NCI-H2081 (cell line): Measurements from ENCODE around the gene ZNF148.
A peak's percentile ranks its signal among the peaks of the same experiment; 100 is the strongest.

Source experiments
- DNase-seq, 2 experiments: peaks; one replicate each; lab custom pipeline; 2025; lab: John Stamatoyannopoulos, UW

The ZNF148 gene

DNA sequence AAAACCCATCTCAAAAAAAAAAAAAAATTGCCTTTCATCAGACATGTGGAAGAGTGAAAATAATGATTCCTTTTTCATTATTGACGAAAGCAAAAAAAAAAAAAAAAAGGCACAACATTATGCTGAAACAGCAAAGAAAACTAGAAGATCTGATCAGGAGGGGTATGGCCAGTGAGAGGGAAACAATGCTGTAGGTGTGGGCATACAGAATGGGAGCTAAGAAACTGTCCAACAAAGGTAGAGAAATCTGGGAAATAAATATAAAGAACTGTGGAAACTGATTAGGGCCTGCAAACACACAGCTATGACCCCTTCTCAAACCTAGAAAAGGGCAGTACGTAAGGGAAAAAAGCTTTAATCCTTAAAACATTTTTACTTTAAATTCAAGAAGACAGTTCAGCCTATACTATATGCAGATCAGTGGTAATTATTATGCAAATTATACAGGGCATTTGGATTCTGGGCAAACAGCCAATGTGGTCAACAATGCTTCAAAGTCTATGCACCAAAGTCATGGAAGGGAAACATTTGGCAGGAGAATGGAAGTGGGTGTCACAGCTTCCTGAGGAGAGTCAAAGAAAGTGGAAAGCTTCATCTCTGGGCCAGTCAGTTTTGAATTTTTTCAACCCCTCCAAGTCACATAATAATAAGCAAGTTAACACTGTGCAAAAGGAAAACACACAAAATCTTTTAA lies 94.3 kb downstream of the ZNF148 start:
- DNase-seq: peak; percentile 72 to 92

DNA sequence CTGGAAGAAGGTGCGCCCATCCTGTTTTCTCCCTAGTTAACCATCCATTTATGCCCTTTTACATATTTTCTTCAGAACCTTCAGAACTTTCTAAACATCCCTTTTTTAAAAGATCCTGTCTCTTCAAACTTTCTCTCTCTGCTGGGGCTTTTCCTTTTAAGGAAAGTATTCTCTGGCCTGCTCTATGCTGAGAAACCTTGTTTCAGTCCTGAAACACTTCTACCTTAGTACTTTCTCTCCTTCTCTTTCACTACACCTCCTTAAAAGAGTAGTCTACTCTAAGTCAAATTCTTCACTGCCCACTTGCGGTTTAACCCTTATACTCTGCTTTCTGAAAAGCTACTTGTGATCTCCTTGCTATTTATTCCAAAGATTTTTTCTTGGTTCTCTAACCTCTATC lies 97.0 kb downstream of the ZNF148 start:
- no peak for DNase-seq

DNA sequence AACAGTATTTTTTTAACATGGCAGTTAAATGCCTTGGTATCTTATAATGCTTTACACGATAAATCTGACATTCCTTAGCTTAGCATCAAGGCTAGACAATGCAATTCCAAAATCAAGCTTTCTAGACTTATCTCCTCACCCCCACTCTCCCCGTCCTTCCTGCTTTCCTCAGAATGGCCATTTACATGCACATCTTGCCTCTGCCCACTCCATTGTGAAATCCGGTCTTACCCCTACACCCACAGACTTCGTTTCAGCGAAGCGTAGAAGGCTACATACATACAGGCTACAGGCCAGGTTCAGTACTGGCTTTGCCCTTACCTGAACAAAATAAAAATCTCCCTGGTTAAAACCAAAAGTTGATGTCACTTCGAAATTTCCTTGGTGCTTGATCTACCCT lies 104.0 kb downstream of the ZNF148 start:
- no peak for DNase-seq

DNA sequence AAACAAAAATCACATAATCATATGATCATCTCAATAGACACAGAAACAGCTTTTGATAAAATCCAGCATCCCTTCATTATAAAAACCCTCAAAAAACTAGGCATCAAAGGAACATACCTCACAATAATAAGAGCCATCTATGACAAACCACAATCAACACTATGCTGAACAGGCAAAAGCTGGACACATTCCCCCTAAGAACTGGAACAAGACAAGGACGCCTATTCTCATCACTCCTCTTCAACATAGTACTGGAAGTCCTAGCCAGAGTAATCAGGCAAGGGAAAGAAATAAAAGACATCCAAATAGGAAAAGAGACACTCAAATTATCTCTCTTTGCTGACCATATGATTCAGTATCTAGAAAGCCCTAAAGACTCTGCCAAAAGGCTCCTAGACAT lies 107.7 kb downstream of the ZNF148 start:
- DNase-seq: no peak

DNA sequence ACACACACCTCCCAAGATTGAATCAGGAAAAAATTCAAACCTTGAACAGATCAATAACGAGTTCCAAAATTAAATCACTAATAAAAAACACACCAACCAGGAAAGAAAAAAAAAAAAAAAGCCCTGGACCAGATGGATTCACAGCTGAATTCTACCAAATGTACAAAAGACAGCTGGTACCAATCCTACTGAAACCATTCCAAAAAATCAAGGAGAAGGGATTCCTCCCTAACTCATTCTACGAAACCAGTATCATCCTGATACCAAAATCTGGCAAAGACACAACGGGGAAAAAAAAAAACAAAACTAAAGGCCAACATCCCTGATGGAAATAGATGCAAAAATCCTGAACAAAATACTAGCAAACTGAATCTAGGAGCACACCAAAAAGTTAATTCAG lies 108.2 kb downstream of the ZNF148 start:
- DNase-seq: no peak

DNA sequence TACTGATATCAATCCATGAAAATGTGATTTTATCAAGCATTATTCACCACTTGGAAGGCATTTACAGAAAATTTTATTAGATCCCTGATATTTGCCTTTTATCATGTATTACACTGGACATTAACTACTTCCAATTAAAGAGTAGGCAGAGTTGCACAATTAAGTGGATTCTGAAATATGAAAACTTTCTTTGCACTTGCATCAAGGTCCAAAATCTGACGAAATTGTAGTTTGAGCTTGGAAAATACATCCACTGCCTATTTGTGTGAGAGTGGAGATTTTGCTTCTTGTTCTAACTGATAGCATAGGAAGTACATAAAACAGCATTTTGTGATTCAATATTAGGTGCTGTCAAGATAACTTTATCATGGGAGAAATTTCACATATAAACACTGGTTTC lies 113.0 kb downstream of the ZNF148 start:
- DNase-seq: no peak

DNA sequence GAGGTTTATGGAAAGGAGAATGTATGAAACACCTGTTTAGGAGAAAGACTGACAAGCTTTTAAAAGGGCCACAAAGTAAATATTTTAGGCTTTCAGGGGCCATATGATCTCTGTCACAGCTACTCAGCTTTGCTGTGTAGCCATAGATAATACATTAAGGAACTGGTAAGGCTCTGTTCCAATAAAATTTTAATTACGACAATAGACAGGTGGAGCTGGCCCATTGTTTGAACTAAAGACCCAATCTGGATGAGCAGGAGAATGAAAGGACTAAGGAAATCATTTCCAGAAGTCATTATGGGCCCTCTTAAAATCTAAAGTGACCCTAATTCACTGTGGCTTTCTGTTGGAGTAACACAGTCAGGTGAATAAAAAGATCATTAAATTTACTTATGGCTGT lies 114.1 kb downstream of the ZNF148 start:
- DNase-seq: peak; percentile 49 to 82

DNA sequence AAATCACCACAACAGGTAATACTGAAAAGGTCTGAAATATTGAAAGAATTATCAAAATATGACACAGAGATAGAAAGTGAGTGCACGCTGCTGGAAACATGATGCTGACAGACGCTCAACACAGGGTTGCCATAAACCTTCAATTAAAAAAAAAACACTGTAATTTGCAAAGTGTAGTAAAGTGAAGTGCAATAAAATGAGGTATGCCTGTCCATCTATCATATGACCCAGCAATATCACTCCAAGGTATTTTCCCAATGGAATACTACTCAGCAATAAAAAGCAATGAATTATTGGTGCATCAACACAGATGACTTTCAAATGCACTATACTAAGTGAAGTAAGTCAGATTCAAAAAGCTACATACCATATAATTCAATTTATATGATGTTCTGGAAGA lies 115.0 kb downstream of the ZNF148 start:
- DNase-seq: no peak

DNA sequence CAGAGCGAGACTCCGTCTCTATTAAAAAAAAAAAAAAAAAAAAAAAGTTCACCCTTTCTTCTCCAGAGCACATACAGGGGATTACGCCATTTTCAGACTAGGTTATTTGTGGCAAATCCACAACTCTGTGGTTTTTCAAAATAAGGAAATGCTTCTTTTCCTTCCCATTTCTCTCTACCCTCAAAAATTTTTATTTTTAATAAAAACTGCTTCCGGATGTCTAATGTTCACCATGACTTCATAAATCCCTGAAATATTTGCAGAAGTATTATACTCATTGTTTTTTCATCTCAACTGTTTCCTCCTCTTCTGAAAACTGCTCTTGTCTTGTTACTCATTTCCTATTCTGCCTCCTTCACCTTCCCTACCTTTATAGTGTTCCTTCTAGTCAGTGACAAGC lies 117.6 kb downstream of the ZNF148 start:
- DNase-seq: no peak

DNA sequence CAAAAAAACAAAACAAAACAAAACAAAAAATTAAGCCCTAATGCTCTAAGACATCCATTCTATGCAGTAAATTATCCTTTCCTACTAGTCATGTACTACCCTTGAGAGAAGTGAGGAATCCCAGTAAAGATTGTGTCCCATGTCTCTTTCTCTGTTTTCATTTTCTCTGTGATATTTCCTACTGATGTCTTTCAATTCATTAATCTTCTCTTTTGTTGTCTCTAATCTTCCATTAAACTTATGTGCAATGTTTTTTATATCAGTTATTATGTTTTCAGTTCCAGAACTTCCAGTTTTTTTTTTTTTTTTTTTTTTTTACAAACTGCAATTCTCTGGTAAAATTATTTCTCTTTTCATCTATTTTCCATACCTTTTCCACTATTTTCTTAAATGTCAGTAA lies 118.5 kb downstream of the ZNF148 start:
- no peak for DNase-seq

DNA sequence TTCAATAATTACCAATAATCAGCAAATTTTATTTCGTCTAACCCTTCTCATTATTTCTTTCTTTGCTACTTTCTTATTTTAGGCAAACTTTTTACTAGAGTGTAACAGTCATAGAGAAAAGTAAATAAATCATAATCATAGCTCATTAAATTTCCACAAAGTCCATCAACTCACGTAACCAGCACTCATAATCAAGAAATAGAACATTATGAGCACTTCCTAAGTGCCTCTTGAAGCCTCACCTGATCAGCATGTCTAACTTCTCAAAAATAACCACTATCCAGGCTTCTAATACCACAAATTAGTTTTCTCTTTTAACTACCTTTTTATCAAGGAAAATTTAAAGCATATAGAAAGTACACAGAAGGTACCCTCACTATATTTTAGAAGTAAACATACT lies 124.2 kb downstream of the ZNF148 start:
- no peak for DNase-seq

DNA sequence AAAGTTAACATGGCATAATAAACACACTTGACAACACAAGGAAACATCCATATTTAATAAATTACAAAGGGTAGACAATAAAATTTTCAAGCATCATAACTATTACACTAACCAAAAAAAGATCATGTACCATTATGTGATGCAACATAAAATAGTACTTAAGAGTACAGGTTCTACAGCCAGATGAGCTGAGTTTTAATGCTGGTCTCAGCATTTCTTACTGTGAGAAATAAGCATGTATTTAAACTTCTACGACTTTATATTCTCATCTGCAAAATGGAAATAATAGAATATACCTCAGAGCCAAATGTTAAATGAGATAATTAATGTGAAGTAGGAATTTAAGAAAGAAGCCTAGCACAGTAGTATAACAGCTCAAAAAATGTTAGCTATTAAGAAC lies 128.9 kb downstream of the ZNF148 start:
- DNase-seq: no peak

DNA sequence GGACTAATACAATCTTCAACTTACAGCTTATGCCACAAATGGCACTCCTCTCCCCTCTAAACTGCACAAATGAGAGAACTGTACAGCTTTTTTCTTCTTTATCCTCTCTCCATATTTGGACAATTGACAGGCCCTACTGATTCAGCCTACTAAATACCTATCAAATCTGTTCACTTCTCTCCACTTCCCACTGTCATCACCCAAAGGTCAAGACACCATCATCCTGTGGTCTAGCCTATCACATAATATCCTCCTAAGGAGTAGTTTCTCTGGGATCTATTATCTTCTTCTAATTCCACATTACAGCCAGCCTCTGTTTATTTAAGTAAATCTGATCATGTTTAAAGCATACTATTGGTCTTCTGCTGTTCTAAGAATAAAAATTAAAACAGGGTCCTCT lies 129.6 kb downstream of the ZNF148 start:
- no peak for DNase-seq

DNA sequence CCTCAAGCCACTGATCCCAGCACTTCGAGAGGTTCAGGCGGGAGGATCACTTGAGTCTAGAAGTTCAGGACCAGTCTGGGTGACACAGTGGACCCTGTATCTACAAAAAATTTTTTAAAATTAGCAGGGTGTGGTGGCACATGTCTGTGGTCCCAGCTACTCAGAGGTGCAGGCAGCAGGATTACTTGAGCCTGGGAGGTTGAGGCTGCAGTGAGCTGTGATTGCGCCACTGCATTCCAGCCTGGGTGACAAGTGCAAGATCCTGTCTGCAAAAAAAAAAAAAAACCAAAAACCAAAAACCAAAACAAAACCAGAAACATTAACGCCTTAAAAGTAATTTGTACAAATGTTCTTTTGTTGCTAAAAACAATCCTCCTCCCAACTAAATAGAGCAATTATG lies 134.6 kb downstream of the ZNF148 start:
- no peak for DNase-seq

DNA sequence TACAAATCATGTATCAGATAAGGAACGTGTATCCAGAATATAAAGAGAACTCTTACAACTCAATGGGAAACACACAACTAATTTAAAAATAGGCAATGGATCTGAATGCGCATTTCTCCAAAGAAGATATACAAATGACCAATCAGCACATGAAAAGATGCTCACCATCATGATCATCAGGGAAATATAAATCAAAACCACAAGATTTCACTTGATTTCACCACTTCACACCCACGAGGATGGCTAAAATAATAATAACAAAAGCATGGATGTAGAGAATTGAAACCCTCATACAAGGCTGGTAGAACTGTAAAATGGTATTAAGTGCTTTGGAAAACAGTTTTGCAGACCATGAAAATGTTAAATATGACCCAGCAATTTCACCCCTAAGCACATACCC lies 135.9 kb downstream of the ZNF148 start:
- DNase-seq: no peak

DNA sequence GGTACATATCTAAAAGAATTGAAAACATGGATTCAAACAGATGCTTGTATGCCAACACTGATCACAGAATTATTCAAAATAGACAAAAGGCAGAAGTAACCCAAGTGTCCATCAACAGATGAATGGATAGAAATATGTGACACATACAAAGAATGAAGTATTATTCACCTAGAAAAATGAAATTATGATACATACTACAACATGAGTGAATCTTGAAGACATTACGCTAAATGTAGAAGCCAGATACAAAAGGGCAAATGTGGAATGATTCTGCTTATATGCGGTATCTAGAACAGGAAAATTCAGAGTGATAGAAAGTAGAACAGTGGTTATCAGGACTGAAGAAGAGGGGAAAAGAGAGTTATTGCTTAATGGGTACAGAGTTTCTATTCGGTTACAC lies 136.4 kb downstream of the ZNF148 start:
- DNase-seq: no peak

DNA sequence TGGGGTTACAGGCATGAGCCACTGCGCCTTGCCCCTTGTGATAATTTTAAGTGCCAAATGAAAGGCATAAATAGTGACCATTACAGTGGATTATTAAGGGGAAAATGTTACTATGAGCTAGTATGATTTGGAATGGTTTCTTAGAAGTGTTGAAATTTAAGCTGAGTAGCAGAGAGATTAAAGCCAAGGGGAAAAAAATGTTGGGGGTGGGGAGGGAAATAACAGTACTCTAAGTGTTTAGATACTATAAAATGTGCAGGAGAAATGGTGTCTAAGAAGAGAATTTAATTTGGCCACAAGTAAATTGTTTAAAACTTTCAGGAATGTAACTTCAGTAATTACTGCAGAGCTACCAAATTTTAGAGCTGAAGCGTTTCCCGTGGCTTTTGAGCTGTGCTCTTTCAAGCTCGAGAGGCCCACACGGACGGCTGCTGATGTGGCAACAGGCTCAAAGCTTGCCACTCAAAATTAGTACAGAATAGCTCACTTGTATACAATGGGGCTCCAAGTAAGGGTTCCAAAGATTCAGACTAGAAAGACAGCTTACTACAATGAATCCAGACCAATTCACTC lies 138.7 kb downstream of the ZNF148 start:
- DNase-seq: no peak

DNA sequence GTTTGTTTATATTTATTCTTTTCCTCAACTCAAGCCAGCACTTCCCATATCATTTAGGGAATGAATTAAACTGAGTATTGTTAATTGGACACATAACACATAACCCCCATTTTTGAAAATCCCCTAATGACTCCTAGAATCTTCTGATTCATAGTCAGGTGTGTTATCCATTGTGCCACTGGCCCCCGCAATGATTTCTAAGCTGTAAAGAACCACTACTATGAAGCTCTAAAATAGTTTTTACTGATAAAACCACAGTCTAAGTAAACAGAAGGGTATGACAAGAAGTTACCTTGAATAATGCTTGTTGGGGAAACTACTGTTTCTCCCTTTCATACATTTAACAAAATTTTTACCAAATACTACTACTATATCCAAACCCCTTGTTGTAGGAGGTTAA lies 140.3 kb downstream of the ZNF148 start:
- no peak for DNase-seq

DNA sequence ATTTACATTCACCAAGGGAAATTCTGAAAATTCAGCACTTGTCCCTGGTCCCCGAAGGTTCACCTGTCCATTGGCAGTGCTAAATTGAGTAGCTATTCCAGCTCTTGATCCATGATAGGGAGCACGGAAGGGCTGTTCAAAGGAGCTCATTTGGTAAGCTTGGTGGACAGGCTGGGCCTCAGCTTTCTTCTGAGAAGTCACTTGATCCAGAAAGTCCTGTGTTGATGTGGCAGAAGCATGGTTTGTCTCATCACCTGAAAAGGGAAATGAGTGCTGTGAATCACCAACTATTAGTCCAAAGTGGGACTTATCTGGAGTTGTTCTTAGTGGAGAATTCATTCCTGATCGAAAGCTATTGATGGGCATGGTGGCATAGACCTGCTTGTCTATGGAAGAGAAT lies 142.7 kb downstream of the ZNF148 start:
- no peak for DNase-seq

DNA sequence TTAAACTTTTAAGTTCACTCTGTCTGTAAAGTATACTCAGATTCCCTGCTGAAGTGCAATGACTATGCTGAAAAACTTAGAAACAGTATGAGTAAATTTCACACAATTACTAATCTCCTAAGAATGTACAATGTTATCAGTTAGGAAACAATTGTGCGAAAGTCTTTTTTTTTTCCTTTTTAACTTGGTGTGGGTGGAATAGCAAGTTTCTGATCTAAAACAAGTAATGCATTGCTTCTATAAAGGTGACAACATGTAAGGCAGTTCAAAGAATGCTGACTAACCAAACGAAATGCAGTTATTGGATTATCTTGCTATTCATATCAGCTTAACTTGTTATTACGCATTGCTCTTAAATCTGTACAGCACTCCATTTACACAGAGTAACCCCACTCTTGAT lies 143.2 kb downstream of the ZNF148 start:
- no peak for DNase-seq

DNA sequence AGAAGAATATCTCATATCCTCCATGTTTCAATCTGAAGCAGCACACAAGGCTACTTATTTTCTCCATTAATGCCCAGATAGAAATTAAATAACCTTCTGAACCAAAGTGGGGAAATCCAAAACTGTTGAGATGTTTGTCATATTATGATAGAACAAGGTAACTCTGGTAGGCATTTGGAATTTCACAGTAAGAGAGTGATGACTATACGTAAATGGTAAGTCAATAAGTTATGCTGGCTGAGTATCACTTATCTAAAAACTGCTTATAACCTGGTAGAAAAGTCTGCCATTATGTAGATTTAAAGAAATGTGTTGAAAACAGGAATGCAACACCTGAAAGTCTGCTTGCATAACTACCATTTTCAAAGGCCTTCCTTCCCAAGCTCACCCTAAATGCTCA lies 145.4 kb downstream of the ZNF148 start:
- DNase-seq: no peak

DNA sequence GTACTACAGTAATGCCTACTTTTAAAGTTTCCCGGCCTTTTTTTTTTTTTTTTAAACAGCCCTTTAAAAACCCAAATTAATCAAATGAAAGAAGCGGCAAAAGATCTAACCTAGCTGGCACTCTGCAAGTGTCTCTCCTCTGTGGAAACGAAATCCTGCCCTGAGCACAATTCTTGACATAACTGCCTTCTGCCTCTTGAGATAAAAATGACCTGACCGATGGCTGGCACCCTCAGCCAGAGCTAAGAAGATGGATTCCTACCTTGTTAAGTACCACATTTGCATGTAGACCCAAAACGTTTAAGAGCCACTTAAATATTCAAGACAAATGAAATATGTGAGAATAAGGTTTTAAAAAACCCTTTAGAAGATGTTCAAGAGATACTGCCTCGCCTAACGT lies 146.0 kb downstream of the ZNF148 start:
- no peak for DNase-seq

DNA sequence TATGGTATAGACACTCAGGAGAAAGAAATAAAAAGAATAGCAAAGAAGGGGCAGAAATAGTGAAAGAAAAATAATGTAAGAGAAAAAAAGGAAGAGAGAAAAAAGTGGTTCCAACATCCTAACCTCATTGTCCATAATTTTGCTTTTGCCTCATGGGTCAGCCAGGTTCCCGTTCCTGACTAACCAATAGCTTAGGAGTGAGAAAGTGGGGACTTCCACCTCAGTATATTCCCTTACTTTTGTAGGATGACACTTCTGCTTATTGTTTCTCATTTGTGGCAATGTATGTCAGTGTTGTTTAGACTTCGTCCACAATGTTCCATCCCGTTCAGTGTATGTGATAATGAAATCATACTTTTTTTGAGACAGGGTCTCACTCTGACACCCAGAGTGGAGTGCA lies 153.3 kb downstream of the ZNF148 start:
- no peak for DNase-seq

DNA sequence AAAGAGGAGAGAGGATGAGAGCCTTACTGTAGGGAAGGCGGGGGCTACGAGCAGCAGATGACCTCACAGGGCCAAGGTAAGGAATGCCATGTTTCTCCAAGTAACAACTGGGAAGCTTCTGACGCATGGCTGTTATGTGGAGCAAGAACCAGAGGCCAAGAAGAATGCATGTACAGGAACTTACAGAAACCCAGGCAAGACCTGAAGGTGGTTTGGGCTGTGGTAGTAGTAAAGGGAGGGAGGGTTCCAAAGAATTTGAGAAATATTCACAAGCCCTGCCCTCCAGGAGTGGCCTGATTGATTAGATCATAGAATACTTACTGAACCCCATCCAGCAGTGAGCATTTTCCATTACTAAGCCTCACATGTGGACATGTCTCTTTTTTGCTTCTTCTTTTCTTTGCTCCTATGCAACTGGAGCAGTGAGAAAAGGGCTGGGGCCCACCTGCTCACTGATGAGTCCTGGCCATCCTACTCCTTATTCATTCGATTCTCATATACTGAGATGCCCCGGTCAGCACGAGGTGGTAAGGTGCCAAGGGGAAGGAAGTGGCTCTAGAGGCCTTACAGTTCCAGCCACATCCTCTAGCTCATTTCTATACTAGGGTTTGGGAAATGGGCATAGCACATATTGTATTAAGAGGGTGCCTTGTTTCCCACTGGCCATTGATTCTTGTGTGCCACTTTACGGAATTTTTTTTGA lies 154.2 kb downstream of the ZNF148 start:
- DNase-seq: no peak
